Neuronal stem cell (in vitro differentiated cells): Measurements from ENCODE around the gene CCNG2.

ENCODE experiments used
- DNase-seq: peaks from one replicate; pipeline ENCODE4 v3.0.0-alpha.2; 2013; ENCODE audit warnings: low spot score
- H2AFZ ChIP-seq: one replicate; pipeline ENCODE4 v1.6.1; 2013; ENCODE audit warnings: mild to moderate bottlenecking, low read length, inconsistent platforms
- H2AK5ac ChIP-seq: 2 replicates; pipeline ENCODE4 v1.6.1; 2013; ENCODE audit warnings: low read depth, mild to moderate bottlenecking, inconsistent platforms, low read length, moderate library complexity, mixed read lengths
- H2BK120ac ChIP-seq: 2 replicates; pipeline ENCODE4 v1.6.1; 2013; ENCODE audit warnings: low read depth, mild to moderate bottlenecking, inconsistent platforms, low read length, moderate library complexity, mixed read lengths
- H2BK12ac ChIP-seq: one replicate; pipeline ENCODE4 v1.6.1; 2013; ENCODE audit warnings: low read length, inconsistent platforms
- H2BK15ac ChIP-seq: 2 replicates; pipeline ENCODE4 v1.6.1; 2013; ENCODE audit warnings: mild to moderate bottlenecking, low read length, inconsistent platforms, mixed read lengths
- H2BK5ac ChIP-seq: one replicate; pipeline ENCODE4 v1.6.1; 2013; ENCODE audit warnings: inconsistent platforms, mild to moderate bottlenecking, low read length, moderate library complexity
- H3K14ac ChIP-seq: one replicate; pipeline ENCODE4 v1.6.1; 2013; ENCODE audit warnings: low read length, inconsistent platforms
- H3K18ac ChIP-seq: 2 replicates; pipeline ENCODE4 v1.6.1; 2013; ENCODE audit warnings: low read length, inconsistent platforms
- H3K23ac ChIP-seq: 2 replicates; pipeline ENCODE4 v1.6.1; 2013; ENCODE audit warnings: low read depth, mild to moderate bottlenecking, mixed read lengths, low read length, inconsistent platforms; ENCODE audit not compliant: poor library complexity
- H3K27ac ChIP-seq: replicated peaks from 3 replicates; pipeline ENCODE4 v1.5.1; 2013; ENCODE audit warnings: low read length, inconsistent platforms
- H3K27me3 ChIP-seq, 3 experiments: 2 replicates each; pipeline ENCODE4 v1.6.1; 2013; ENCODE audit warnings: low read length in 3 of 3, mild to moderate bottlenecking in 2 of 3, inconsistent platforms in 1 of 3, low read depth in 1 of 3, mixed read lengths in 1 of 3, moderate library complexity in 1 of 3; ENCODE audit not compliant: control insufficient read depth in 3 of 3, insufficient read depth in 3 of 3
- H3K36me3 ChIP-seq, 2 donors: replicated peaks in 1 of 2; 2 replicates each; pipeline ENCODE4 v1.6.1; 2013; ENCODE audit warnings: low read length in 2 of 2; ENCODE audit not compliant: control insufficient read depth in 2 of 2, insufficient read depth in 2 of 2
- H3K4ac ChIP-seq: 2 replicates; pipeline ENCODE4 v1.6.1; 2013; ENCODE audit warnings: inconsistent platforms, mild to moderate bottlenecking, low read length, moderate library complexity
- H3K4me1 ChIP-seq, 2 donors: 1 replicate in 1 of 2; 2 replicates in 1 of 2; pipeline ENCODE4 v1.6.1; 2013; ENCODE audit warnings: low read length in 2 of 2, low read depth in 1 of 2; ENCODE audit not compliant: control insufficient read depth in 2 of 2, insufficient read depth in 1 of 2
- H3K4me2 ChIP-seq: one replicate; pipeline ENCODE4 v1.6.1; 2013; ENCODE audit warnings: mild to moderate bottlenecking, low read length, inconsistent platforms; ENCODE audit not compliant: insufficient read depth, poor library complexity, severe bottlenecking
- H3K4me3 ChIP-seq, 2 donors: 2 replicates each; pipeline ENCODE4 v1.5.1; 2013; ENCODE audit warnings: low read length in 2 of 2, mild to moderate bottlenecking in 2 of 2, inconsistent platforms in 1 of 2, moderate library complexity in 1 of 2
- H3K79me1 ChIP-seq: one replicate; pipeline ENCODE4 v1.6.1; 2013; ENCODE audit warnings: low read depth, mild to moderate bottlenecking, inconsistent platforms, low read length, moderate library complexity
- H3K9ac ChIP-seq: one replicate; pipeline ENCODE4 v1.6.1; 2013; ENCODE audit warnings: mild to moderate bottlenecking, low read depth, low read length, inconsistent platforms; ENCODE audit not compliant: poor library complexity
- H3K9me3 ChIP-seq, 2 donors: replicated peaks in 1 of 2; 2 replicates each; pipeline versions ENCODE3 to v1.6.1; 2013; ENCODE audit warnings: low read length in 2 of 2, mild to moderate bottlenecking in 2 of 2, inconsistent platforms in 1 of 2, low read depth in 1 of 2, mixed read lengths in 1 of 2, moderate library complexity in 1 of 2; ENCODE audit not compliant: control insufficient read depth in 2 of 2, insufficient read depth in 1 of 2
- H4K8ac ChIP-seq: one replicate; pipeline ENCODE4 v1.6.1; 2013; ENCODE audit warnings: low read depth, mild to moderate bottlenecking, inconsistent platforms, low read length, moderate library complexity
- H4K91ac ChIP-seq: one replicate; pipeline ENCODE4 v1.6.1; 2013; ENCODE audit warnings: low read length, low read depth, mild to moderate bottlenecking, inconsistent platforms; ENCODE audit not compliant: poor library complexity
- WGBS, 2 donors: extraction: QIAGEN DNeasy Blood & Tissue Kit; methylation state at CpG; one replicate each; pipeline ENCODE4 v1.1.7; 2013; ENCODE audit warnings: missing lambda C conversion rate in 2 of 2, mixed read lengths in 1 of 2; ENCODE audit not compliant: insufficient read length in 2 of 2, insufficient replicate concordance in 1 of 2; ENCODE audit errors: extremely low coverage in 2 of 2; 5-methylcytosine and 5-hydroxymethylcytosine counted together

The CCNG2 gene

DNA sequence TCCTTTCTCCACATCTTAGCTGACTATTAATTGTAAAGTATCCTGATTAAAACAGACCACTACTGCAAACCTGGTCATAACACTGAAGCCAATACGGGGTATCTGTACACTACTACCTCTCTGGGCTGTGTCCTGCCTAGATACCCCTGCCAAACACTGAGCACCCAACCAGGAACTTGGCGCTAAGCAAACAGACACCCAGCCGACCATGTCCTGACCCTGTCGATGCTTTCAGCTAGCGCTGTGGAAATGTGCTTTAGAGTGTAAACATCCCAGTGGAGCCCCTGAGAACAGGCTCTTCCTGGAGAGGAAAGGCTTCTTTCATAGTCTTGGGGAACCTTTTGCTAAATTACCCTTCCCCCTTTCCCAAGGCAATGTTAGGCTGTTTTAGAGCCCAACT, 52.9 kb downstream of the CCNG2 start:
- H3K23ac ChIP-seq = no peak overlapping the region
- H2BK5ac ChIP-seq = no peak overlapping the region
- no peak overlapping the region for H3K4me3 ChIP-seq
- no peak overlapping the region for H2BK120ac ChIP-seq
- H3K4me1 ChIP-seq = no peaks in the 10 kb centered on the region
- peaks cover 0 to 19% (median 0%) of the 10 kb centered on the region in 3 experiments for H3K27me3 ChIP-seq
- H2AFZ ChIP-seq = no peak overlapping the region
- no peaks in the 10 kb centered on the region for H3K79me1 ChIP-seq
- H3K36me3 ChIP-seq = no peaks in the 10 kb centered on the region
- no peak overlapping the region for H2AK5ac ChIP-seq
- no peak overlapping the region for H2BK15ac ChIP-seq
- no peaks in the 10 kb centered on the region for H3K9me3 ChIP-seq
- no peak overlapping the region for H3K4ac ChIP-seq
- H4K91ac ChIP-seq = no peak overlapping the region
- H3K18ac ChIP-seq = no peak overlapping the region
- H4K8ac ChIP-seq = no peak overlapping the region
- no peak overlapping the region for H3K9ac ChIP-seq
- no peak for DNase-seq
- no CpG with 5 or more reads among the region's 5 CpGs for WGBS, 2 donors
- H3K4me2 ChIP-seq = no peak overlapping the region
- H3K27ac ChIP-seq = no peak overlapping the region
- H2BK12ac ChIP-seq = no peak overlapping the region
- no peak overlapping the region for H3K14ac ChIP-seq

DNA sequence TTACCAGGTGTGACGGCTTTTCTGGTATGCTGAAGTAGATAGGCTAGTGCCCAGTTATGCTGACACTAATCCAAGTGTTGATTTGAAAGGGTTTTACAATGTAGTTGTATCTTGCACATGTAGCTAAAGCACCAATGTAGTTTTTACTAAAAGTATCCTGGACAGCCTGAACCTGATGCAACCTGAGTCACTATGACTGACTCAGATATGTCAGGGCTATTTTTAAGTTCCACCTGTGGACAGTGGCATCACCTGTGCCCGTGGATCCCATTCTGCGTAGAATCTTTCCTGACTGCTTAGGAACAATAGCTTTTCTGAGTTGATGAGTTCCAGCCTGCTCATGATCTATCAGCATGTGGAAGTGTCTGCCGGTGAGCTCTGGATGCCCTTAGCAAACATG, 58.1 kb downstream of the CCNG2 start:
- H3K36me3 ChIP-seq = no peaks in the 10 kb centered on the region
- H3K18ac ChIP-seq = no peak overlapping the region
- no peak overlapping the region for H3K27ac ChIP-seq
- no peak overlapping the region for H2BK15ac ChIP-seq
- no peak overlapping the region for H2AK5ac ChIP-seq
- no peak overlapping the region for H2BK120ac ChIP-seq
- DNase-seq = no peak
- no peak overlapping the region for H3K4ac ChIP-seq
- no peak overlapping the region for H3K4me3 ChIP-seq
- no CpG with 5 or more reads among the region's 4 CpGs for WGBS, 2 donors
- no peaks in the 10 kb centered on the region for H3K4me1 ChIP-seq
- H3K79me1 ChIP-seq = no peaks in the 10 kb centered on the region
- no peaks in the 10 kb centered on the region for H3K9me3 ChIP-seq
- H2BK12ac ChIP-seq = no peak overlapping the region
- no peak overlapping the region for H3K4me2 ChIP-seq
- H3K23ac ChIP-seq = no peak overlapping the region
- H4K91ac ChIP-seq = no peak overlapping the region
- no peak overlapping the region for H2BK5ac ChIP-seq
- no peak overlapping the region for H3K9ac ChIP-seq
- H2AFZ ChIP-seq = no peak overlapping the region
- H4K8ac ChIP-seq = no peak overlapping the region
- H3K27me3 ChIP-seq = peaks cover 0 to 18% (median 0%) of the 10 kb centered on the region in 3 experiments
- H3K14ac ChIP-seq = no peak overlapping the region

DNA sequence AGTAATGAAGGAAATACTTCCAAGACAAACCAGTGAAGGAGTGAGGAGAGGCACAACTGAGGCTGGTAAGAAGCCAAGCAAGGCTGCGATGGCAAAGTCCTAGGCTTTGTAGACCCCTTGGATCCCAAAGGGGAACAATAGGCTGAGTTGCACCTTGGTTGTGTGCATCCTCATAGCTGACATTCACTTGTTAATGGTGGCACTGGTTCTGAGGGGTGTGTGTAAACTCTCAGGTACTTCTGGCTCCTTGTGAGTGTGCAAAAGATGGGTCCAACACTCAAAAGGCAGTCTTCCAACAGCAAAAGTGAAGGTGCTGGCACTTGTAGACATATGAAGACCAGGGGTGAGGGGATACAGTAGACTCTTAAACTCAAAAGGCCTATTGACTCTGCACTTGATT, 60.5 kb downstream of the CCNG2 start:
- Histone ChIP-seq H3K14ac (no peak overlapping the region), H2BK120ac (no peak overlapping the region), H2BK5ac (no peak overlapping the region), H3K23ac (no peak overlapping the region), H2AK5ac (no peak overlapping the region), H3K4me2 (no peak overlapping the region), H2BK12ac (no peak overlapping the region), H3K9me3 (no peaks in the 10 kb centered on the region), H2BK15ac (no peak overlapping the region), H3K4ac (no peak overlapping the region), H3K79me1 (no peaks in the 10 kb centered on the region), H3K27ac (no peak overlapping the region), H3K18ac (no peak overlapping the region), H3K36me3 (no peaks in the 10 kb centered on the region), H2AFZ (no peak overlapping the region), H3K27me3 (peaks cover 0 to 21% (median 0%) of the 10 kb centered on the region in 3 experiments), H3K4me1 (no peaks in the 10 kb centered on the region), H3K4me3 (no peak overlapping the region), H4K8ac (no peak overlapping the region), H3K9ac (no peak overlapping the region), H4K91ac (no peak overlapping the region)
- WGBS, 2 donors = no CpG with 5 or more reads among the region's 1 CpG
- no peak for DNase-seq

- Histone ChIP-seq H3K23ac (no peak overlapping the region), H4K8ac (no peak overlapping the region), H2BK5ac (no peak overlapping the region), H3K36me3 (no peaks in the 10 kb centered on the region), H2BK120ac (no peak overlapping the region), H3K27ac (no peak overlapping the region), H3K4me2 (no peak overlapping the region), H2AK5ac (no peak overlapping the region), H3K9me3 (no peaks in the 10 kb centered on the region), H3K27me3 (peaks cover 0 to 20% (median 0%) of the 10 kb centered on the region in 3 experiments), H3K4ac (no peak overlapping the region), H4K91ac (no peak overlapping the region), H2AFZ (no peak overlapping the region), H3K18ac (no peak overlapping the region), H3K4me3 (no peak overlapping the region), H3K79me1 (no peaks in the 10 kb centered on the region), H2BK15ac (no peak overlapping the region), H3K14ac (no peak overlapping the region), H3K4me1 (no peaks in the 10 kb centered on the region), H2BK12ac (no peak overlapping the region), H3K9ac (no peak overlapping the region)
- no CpG with 5 or more reads among the region's 2 CpGs for WGBS, 2 donors
- no peak for DNase-seq
These were observed 62.3 kb downstream of the CCNG2 start for GRCh38 chr4:77219266-77219665.
